B cell (primary cell): Measurements from ENCODE around the gene VWA8. TPM values are rescaled to one million over a fixed set of nuclear protein-coding genes. Genes with fewer than 3 reads are reported as not detected.

Experiments
- ATAC-seq: fragments of 200-7000 bp; cut with Tn5 transposase; one replicate; pipeline ENCODE4 v1.10.0; 2021; ENCODE audit warnings: low read depth, mild to moderate bottlenecking, moderate number of reproducible peaks, moderate library complexity
- CTCF ChIA-PET: fragments of 350-600 bp; sonication (Branson Sonifier 250); formaldehyde crosslinking; loops from one replicate; lab custom pipeline; 2021; ENCODE audit warnings: antibody characterized with exemption, inconsistent platforms; lab: Charles Lee
- POLR2A ChIA-PET: fragments of 350-600 bp; sonication (Branson Sonifier 250); formaldehyde crosslinking; loops from one replicate; lab custom pipeline; 2021; ENCODE audit warnings: antibody characterized with exemption; lab: Charles Lee
- DNase-seq: peaks from one replicate; pipeline ENCODE4 v3.0.0; 2013
- H2AFZ ChIP-seq: 2 replicates; pipeline ENCODE4 v1.6.1; 2012; ENCODE audit warnings: mild to moderate bottlenecking, low read depth, low read length; ENCODE audit not compliant: insufficient read depth, poor library complexity, severe bottlenecking
- H3K27ac ChIP-seq, 2 donors: 1 replicate in 1 of 2; 2 replicates in 1 of 2; pipeline ENCODE4 v1.5.1; 2012 to 2013; ENCODE audit warnings: low read length in 2 of 2, mild to moderate bottlenecking in 2 of 2, moderate library complexity in 1 of 2
- H3K27me3 ChIP-seq, 4 experiments: fragments of 200-600 bp in 1 of 4; sonication (generic) in 1 of 4; replicated peaks in 1 of 4; 1 replicate in 2 of 4; 2 replicates in 2 of 4; pipeline versions ENCODE4 v1.6.1 to v1.7.0; 2013 to 2016; ENCODE audit warnings: low read length in 3 of 4, mild to moderate bottlenecking in 2 of 4, mixed read lengths in 1 of 4, moderate library complexity in 1 of 4; ENCODE audit not compliant: insufficient read depth in 4 of 4, control insufficient read depth in 3 of 4; ENCODE audit errors: control extremely low read depth in 1 of 4
- H3K36me3 ChIP-seq, 2 experiments: replicated peaks in 1 of 2; 1 replicate in 1 of 2; 2 replicates in 1 of 2; pipeline versions ENCODE4 v1.6.1 to v1.7.1; 2013; ENCODE audit warnings: low read length in 1 of 2; ENCODE audit not compliant: insufficient read depth in 2 of 2, control insufficient read depth in 1 of 2; ENCODE audit errors: control extremely low read depth in 1 of 2, extremely low read depth in 1 of 2
- H3K4me1 ChIP-seq, 2 donors: fragments of 200-600 bp in 1 of 2; sonication (generic) in 1 of 2; 1 replicate in 1 of 2; 2 replicates in 1 of 2; pipeline versions ENCODE4 v1.5.1 to v1.6.1; 2013 to 2017; ENCODE audit warnings: low read length in 2 of 2; ENCODE audit not compliant: control insufficient read depth in 2 of 2, insufficient read depth in 2 of 2
- H3K4me2 ChIP-seq: replicated peaks from 2 replicates; pipeline ENCODE3; 2012; ENCODE audit warnings: mild to moderate bottlenecking, low read depth, low read length; ENCODE audit not compliant: poor library complexity, severe bottlenecking
- H3K4me3 ChIP-seq, 5 experiments: fragments of 200-600 bp in 1 of 5; sonication (generic) in 1 of 5; 1 replicate in 3 of 5; 2 replicates in 2 of 5; pipeline versions ENCODE4 v1.5.1 to v1.7.0; 2011 to 2016; ENCODE audit warnings: low read length in 4 of 5, mild to moderate bottlenecking in 4 of 5, low read depth in 2 of 5, control low read depth in 1 of 5, moderate library complexity in 1 of 5; ENCODE audit not compliant: insufficient read depth in 1 of 5; ENCODE audit errors: control extremely low read depth in 1 of 5, extremely low read depth in 1 of 5
- H3K79me2 ChIP-seq: fragments of 200-600 bp; sonication (generic); one replicate; pipeline ENCODE4 v1.6.0; 2016; ENCODE audit warnings: low read length; ENCODE audit not compliant: control insufficient read depth, insufficient read depth
- H3K9ac ChIP-seq: fragments of 200-600 bp; sonication (generic); 2 replicates; pipeline ENCODE4 v1.6.1; 2017; ENCODE audit warnings: mild to moderate bottlenecking, low read length, moderate library complexity
- H3K9me3 ChIP-seq, 3 donors: one replicate each; pipeline versions ENCODE4 v1.6.1 to v1.7.1; 2013; ENCODE audit warnings: low read length in 2 of 3; ENCODE audit not compliant: control insufficient read depth in 2 of 3, insufficient read depth in 1 of 3; ENCODE audit errors: control extremely low read depth in 1 of 3
- H4K20me1 ChIP-seq: 2 replicates; pipeline ENCODE4 v1.6.0; 2012; ENCODE audit warnings: mild to moderate bottlenecking, low read length; ENCODE audit not compliant: insufficient read depth, control insufficient read depth, poor library complexity, severe bottlenecking
- H3K27ac Mint-ChIP-seq: one replicate; pipeline ENCODE4 v1.8.0; 2021; ENCODE audit warnings: mixed read lengths
- H3K27me3 Mint-ChIP-seq: one replicate; pipeline ENCODE4 v1.8.0; 2021; ENCODE audit warnings: mixed read lengths
- H3K4me1 Mint-ChIP-seq: one replicate; pipeline ENCODE4 v1.8.0; 2021; ENCODE audit warnings: mixed read lengths
- H3K4me3 Mint-ChIP-seq: one replicate; pipeline ENCODE4 v1.8.0; 2021; ENCODE audit warnings: mixed read lengths
- H3K9me3 Mint-ChIP-seq: one replicate; pipeline ENCODE4 v1.8.0; 2022; ENCODE audit warnings: mixed read lengths; ENCODE audit not compliant: insufficient read depth
- CTCF ChIP-seq: fragments of 200-600 bp; IDR thresholded peaks from one replicate; pipeline ENCODE4 v1.8.0; 2022; ENCODE audit warnings: antibody characterized with exemption, mild to moderate bottlenecking
- EZH2 ChIP-seq: IDR thresholded peaks from 2 replicates; pipeline ENCODE4 v1.6.1; 2012; ENCODE audit warnings: borderline replicate concordance, low read depth, mild to moderate bottlenecking, moderate library complexity, low read length; ENCODE audit not compliant: insufficient read depth, poor library complexity, severe bottlenecking
- WGBS: methylation state at CpG from one replicate; pipeline ENCODE4 v1.1.5; 2013; ENCODE audit warnings: missing lambda C conversion rate; ENCODE audit not compliant: insufficient coverage; 5-methylcytosine and 5-hydroxymethylcytosine counted together
- intact Hi-C: fragments of 100-400 bp; cut with micrococcal nuclease; formaldehyde crosslinking; loops from one replicate; pipeline ENCODE4 v1.10.0; 2022
- polyA plus RNA-seq: library from polyadenylated mRNA; depleted of rRNA; stranded (reverse); fragments of >200 nt; gene quantifications from 2 replicates; pipeline ENCODE4 v1.2.3, GENCODE V29; 2012
- total RNA-seq, 2 donors: library from RNA; stranded (reverse); fragments of 120-200 nt in 1 of 2; gene quantifications; 1 replicate in 1 of 2; 2 replicates in 1 of 2; pipeline versions ENCODE4 v1.2.3 to v1.2.4, GENCODE V29; 2013 to 2022

The VWA8 gene
- total and polyA plus RNA-seq, 2 donors (not counting 1 experiment from before 2014, with no cell fraction given): 6.0 to 19.7 TPM

- no peaks in the 10 kb centered on the region for H3K4me1 Mint-ChIP-seq
- no peak for TF ChIP-seq EZH2
- TF ChIP-seq CTCF: no peak
These were observed 40.7 kb upstream of the VWA8 start for GRCh38 chr13:42001580-42001979.

GRCh38 chr13:42000846-42001245, 39.9 kb upstream of the VWA8 start:
- ChIA-PET POLR2A (no interaction called here), CTCF (no interaction called here)
- TF ChIP-seq CTCF (no peak), EZH2 (no peak)
- no peak overlapping the region for H3K4me3 Mint-ChIP-seq
- H3K36me3 ChIP-seq: no peaks in the 10 kb centered on the region
- no peaks in the 10 kb centered on the region for H3K9me3 Mint-ChIP-seq
- no peak overlapping the region for H3K27ac Mint-ChIP-seq
- H3K9ac ChIP-seq: no peak overlapping the region
- no peaks in the 10 kb centered on the region for H3K79me2 ChIP-seq
- no peak for DNase-seq
- 80% methylated on average over 1 of the region's 2 CpGs for WGBS
- no peaks in the 10 kb centered on the region for H3K9me3 ChIP-seq
- H3K27me3 ChIP-seq: peaks cover 0 to 4% (median 0%) of the 10 kb centered on the region in 4 experiments
- no peak overlapping the region for H3K4me3 ChIP-seq
- no peak overlapping the region for H3K4me2 ChIP-seq
- ATAC-seq: no peak
- no peak overlapping the region for H3K27ac ChIP-seq
- H3K27me3 Mint-ChIP-seq: peaks cover 9% of the 10 kb centered on the region
- H3K4me1 ChIP-seq: no peaks in the 10 kb centered on the region
- H3K4me1 Mint-ChIP-seq: no peaks in the 10 kb centered on the region
- intact Hi-C loops: no loop called here
- H2AFZ ChIP-seq: no peak overlapping the region
- H4K20me1 ChIP-seq: no peaks in the 10 kb centered on the region

More at GRCh38 chr13:42001580-42001979, 40.7 kb upstream of the VWA8 start:
- H3K9me3 Mint-ChIP-seq: no peaks in the 10 kb centered on the region
- Histone ChIP-seq H4K20me1 (no peaks in the 10 kb centered on the region), H3K4me1 (no peaks in the 10 kb centered on the region), H3K9me3 (no peaks in the 10 kb centered on the region), H3K36me3 (no peaks in the 10 kb centered on the region), H3K27ac (no peak overlapping the region), H3K4me2 (no peak overlapping the region), H3K4me3 (no peak overlapping the region), H3K27me3 (peaks cover 0 to 4% (median 0%) of the 10 kb centered on the region in 4 experiments), H2AFZ (no peak overlapping the region), H3K79me2 (no peaks in the 10 kb centered on the region), H3K9ac (no peak overlapping the region)
- ATAC-seq: no peak
- WGBS: 70% methylated on average over 4 of the region's 6 CpGs
- no peak overlapping the region for H3K4me3 Mint-ChIP-seq
- ChIA-PET POLR2A (no interaction called here), CTCF (no interaction called here)
- no peak for DNase-seq
- peaks cover 9% of the 10 kb centered on the region for H3K27me3 Mint-ChIP-seq
- no peak overlapping the region for H3K27ac Mint-ChIP-seq
- intact Hi-C loops: no loop called here
